Ectodermal cell (in vitro differentiated cells): ENCODE results near the gene IFITM5.

ENCODE experiments used
- H3K27ac ChIP-seq: 2 replicates; pipeline ENCODE4 v1.7.0; 2013; ENCODE audit warnings: mild to moderate bottlenecking, low read depth, low read length; ENCODE audit not compliant: insufficient read depth, poor library complexity, severe bottlenecking
- H3K27me3 ChIP-seq: 2 replicates; pipeline ENCODE4 v1.7.0; 2013; ENCODE audit warnings: mild to moderate bottlenecking, low read length; ENCODE audit not compliant: insufficient read depth, control insufficient read depth, poor library complexity, severe bottlenecking
- H3K36me3 ChIP-seq: one replicate; pipeline ENCODE4 v1.7.0; 2013; ENCODE audit warnings: low read length; ENCODE audit not compliant: control insufficient read depth, insufficient read depth
- H3K4me1 ChIP-seq: one replicate; pipeline ENCODE4 v1.7.0; 2013; ENCODE audit warnings: low read length; ENCODE audit not compliant: control insufficient read depth, insufficient read depth
- H3K4me3 ChIP-seq: 2 replicates; pipeline ENCODE4 v1.7.0; 2013; ENCODE audit warnings: low read depth, low read length, control low read depth; ENCODE audit not compliant: insufficient read depth
- H3K9me3 ChIP-seq: 2 replicates; pipeline ENCODE4 v1.7.0; 2013; ENCODE audit warnings: mild to moderate bottlenecking, low read length, moderate library complexity; ENCODE audit not compliant: control insufficient read depth
- WGBS, 2 experiments: methylation state at CpG; one replicate each; pipeline ENCODE4 v1.1.7; 2013; ENCODE audit warnings: missing lambda C conversion rate in 2 of 2; 5-methylcytosine and 5-hydroxymethylcytosine counted together

The IFITM5 gene

DNA sequence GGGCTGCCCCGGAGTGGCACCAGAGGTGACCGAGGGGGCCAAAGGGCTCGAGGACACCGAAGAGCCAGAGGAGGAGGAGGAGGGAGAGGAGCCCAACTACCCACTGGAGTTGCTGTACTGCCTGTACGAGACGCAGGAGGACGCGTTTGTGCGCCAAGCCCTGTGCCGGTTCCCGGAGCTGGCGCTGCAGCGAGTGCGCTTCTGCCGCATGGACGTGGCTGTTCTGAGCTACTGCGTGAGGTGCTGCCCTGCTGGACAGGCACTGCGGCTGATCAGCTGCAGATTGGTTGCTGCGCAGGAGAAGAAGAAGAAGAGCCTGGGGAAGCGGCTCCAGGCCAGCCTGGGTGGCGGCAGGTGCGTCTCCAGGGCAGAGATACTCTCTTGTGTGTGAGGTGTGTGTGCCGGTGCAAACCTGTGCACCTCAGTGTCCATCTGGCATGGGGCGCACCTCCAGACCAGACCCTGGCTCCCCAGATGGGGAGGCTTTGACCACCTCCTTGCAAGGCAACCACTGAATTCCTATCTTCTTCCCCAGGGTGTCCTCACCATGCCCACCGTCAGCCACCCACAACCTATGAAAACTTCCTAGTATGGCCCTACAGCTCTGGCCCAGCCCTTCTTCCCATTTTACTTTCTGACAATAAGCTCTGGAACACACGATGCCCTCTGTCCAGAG, 17.7 kb downstream of the IFITM5 start:
- Histone ChIP-seq H3K27ac (no peak overlapping the region), H3K9me3 (no peaks in the 10 kb centered on the region), H3K27me3 (peaks cover 58% of the 10 kb centered on the region), H3K36me3 (no peaks in the 10 kb centered on the region), H3K4me1 (no peaks in the 10 kb centered on the region), H3K4me3 (no peak overlapping the region)
- WGBS, 2 experiments = 92% methylated on average over 26 of the region's 26 CpGs

GRCh38 chr11:280706-281485, 18.4 kb downstream of the IFITM5 start:
- 74 to 77% methylated on average over 79 of the region's 79 CpGs for WGBS, 2 experiments
- Histone ChIP-seq H3K36me3 (no peaks in the 10 kb centered on the region), H3K9me3 (no peaks in the 10 kb centered on the region), H3K27me3 (peaks cover 57% of the 10 kb centered on the region), H3K27ac (no peak overlapping the region), H3K4me1 (no peaks in the 10 kb centered on the region), H3K4me3 (no peak overlapping the region)

- 20 to 22% methylated on average over 85 of the region's 85 CpGs for WGBS, 2 experiments
- Histone ChIP-seq H3K4me3 (no peak overlapping the region), H3K36me3 (no peaks in the 10 kb centered on the region)
Observed at GRCh38 chr11:279966-280705, 19.2 kb downstream of the IFITM5 start.

DNA sequence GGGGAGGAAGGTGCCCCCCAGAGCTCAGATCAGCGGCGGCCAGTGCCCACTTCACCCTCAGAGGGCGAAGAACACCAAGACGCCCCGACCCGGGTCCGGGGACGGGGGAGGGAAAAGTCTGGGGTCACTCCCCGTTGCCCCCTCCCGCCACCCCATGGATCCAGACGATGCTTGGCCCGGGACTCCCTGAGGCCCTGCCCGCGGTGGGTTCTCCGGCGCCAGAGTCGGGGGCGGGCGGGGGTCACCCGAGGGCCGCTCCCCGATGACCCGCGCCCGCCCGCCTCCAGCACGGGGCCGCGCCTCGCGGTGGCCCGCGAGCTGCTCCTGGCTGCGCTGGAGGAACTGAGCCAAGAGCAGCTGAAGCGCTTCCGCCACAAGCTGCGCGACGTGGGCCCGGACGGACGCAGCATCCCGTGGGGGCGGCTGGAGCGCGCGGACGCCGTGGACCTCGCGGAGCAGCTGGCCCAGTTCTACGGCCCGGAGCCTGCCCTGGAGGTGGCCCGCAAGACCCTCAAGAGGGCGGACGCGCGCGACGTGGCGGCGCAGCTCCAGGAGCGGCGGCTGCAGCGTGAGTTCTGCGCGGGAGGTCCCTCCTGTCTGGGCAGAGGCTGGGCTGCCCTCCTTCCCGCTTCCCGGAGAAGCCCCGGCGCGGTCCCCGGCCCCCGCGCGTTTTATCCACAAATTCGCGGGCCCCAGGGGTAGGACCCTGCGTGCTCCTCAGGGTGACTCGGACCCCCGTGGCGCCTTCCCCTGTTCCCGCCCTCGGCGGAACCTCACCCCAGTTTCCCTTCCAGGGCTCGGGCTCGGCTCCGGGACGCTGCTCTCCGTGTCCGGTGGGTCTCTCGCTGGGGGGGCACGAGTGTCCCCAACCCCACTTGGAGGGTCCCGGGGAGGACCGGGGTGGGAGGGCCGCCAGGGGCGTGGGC, 20.0 kb downstream of the IFITM5 start:
- Histone ChIP-seq H3K27ac (no peak overlapping the region), H3K27me3 (peaks cover 57% of the 10 kb centered on the region), H3K4me1 (no peaks in the 10 kb centered on the region), H3K9me3 (no peaks in the 10 kb centered on the region), H3K4me3 (no peak overlapping the region), H3K36me3 (no peaks in the 10 kb centered on the region)
- WGBS, 2 experiments = 74 to 76% methylated on average over 97 of the region's 97 CpGs

More at GRCh38 chr11:279966-280705, 19.2 kb downstream of the IFITM5 start:
- Histone ChIP-seq H3K27me3 (peaks cover 57% of the 10 kb centered on the region), H3K9me3 (no peaks in the 10 kb centered on the region), H3K4me1 (no peaks in the 10 kb centered on the region), H3K27ac (no peak overlapping the region)

DNA sequence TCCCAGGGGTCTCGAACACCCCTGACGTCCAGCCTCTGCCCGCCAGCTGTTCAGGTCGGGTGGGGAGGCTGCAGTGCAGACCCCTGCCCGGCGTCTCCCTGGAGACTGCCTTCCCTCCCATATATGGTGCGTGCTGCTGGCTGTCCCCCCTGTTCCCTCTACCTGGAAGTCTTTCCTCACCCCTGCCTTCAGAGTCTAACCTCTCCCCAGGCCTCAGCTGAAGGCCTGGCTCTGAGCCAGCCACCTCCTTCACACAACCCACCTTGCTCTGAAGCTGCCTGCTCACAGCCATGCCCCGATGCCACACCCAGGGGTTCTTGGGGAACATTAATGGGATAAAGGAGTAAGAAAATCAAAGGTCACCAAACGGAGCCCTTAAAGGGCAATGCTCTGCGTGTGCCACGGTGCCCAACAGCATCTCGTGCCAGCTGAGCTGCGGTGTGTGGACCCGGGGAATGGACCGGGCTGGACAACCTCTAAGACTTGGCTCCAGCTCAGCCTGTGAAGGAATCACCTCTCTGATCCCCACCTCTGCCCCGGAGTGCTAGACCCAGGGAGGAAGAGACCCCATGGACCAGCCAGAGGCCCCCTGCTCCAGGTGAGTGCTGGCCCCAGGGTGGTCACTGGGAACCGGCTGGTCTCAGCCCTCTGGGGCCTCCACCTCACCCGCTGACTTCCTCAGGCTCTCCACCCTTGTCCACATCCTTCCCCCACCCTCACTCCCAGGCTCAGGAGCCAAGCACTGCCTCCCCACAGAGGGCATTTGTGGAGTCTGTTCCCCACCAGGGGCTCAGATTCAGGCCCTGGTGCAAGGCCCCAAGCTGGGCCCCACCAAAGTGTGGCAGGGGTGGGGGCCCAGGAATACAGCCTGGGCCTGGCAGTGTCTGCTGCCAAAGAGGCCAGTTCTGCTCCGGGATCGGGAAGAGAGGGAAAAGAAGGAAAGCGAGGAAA, 21.1 kb downstream of the IFITM5 start, which contains the start of gene NLRP6:
Gene NLRP6, plus strand, starts transcription at position 407 of the 951 bp plus-strand sequence. Its CDS starts 163 bp downstream, at position 570.
- WGBS, 2 experiments = 92 to 93% methylated on average over 21 of the region's 21 CpGs
- Histone ChIP-seq H3K4me1 (no peaks in the 10 kb centered on the region), H3K27me3 (peaks cover 53% of the 10 kb centered on the region), H3K36me3 (no peaks in the 10 kb centered on the region), H3K4me3 (no peak within 1 kb of the TSS), H3K9me3 (no peaks in the 10 kb centered on the region), H3K27ac (no peak within 1 kb of the TSS)

- no peak overlapping the region for H3K27ac ChIP-seq
- no peaks in the 10 kb centered on the region for H3K36me3 ChIP-seq
- H3K27me3 ChIP-seq = peaks cover 34% of the 10 kb centered on the region
- H3K9me3 ChIP-seq = no peaks in the 10 kb centered on the region
- no peaks in the 10 kb centered on the region for H3K4me1 ChIP-seq
- no peak overlapping the region for H3K4me3 ChIP-seq
Observed at GRCh38 chr11:276219-276618, 23.1 kb downstream of the IFITM5 start.

DNA sequence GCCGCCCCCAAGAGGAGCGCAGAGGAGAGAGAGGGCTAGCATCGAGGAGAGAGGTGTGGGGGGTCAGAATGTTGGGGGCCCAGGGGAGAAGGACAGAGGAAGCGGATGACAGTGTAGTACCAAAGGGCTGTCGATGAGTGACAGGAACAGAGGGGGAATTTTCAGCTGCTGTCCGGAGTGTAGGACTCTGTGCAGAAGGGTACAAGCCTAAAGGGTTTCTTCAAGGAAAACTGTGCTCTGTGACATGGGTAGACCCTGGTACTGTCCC, 26.5 kb downstream of the IFITM5 start:
- 94 to 95% methylated on average over 6 of the region's 6 CpGs for WGBS, 2 experiments
- H3K36me3 ChIP-seq = no peaks in the 10 kb centered on the region
- no peak overlapping the region for H3K4me3 ChIP-seq
- H3K4me1 ChIP-seq = no peaks in the 10 kb centered on the region
- no peak overlapping the region for H3K27ac ChIP-seq
- H3K9me3 ChIP-seq = no peaks in the 10 kb centered on the region
- H3K27me3 ChIP-seq = peaks cover under 1% of the 10 kb centered on the region

- Histone ChIP-seq H3K27ac (no peak overlapping the region), H3K4me3 (no peak overlapping the region), H3K36me3 (no peaks in the 10 kb centered on the region), H3K4me1 (no peaks in the 10 kb centered on the region), H3K9me3 (no peaks in the 10 kb centered on the region), H3K27me3 (no peaks in the 10 kb centered on the region)
- 92 to 93% methylated on average over 22 of the region's 22 CpGs for WGBS, 2 experiments
Observed at GRCh38 chr11:272195-272930, 27.0 kb downstream of the IFITM5 start.
